ENCODE results near the gene TEX54. TPM values are rescaled to one million over a fixed set of nuclear protein-coding genes. Genes with fewer than 3 reads are reported as not detected.
"Not testable (repeated sequence)": the region's sequence is repeated elsewhere in the genome, so short reads cannot be mapped to it uniquely, and the experiment has no call there.

TEX54 gene
- total and polyA plus RNA-seq, 7 experiments from 2014 or later: 0.89 to 2.1 (median 1.6) TPM; not detected in 4

- DNase-seq (peak; percentile 96 to 100 (median 99)), ATAC-seq (peak; percentile 98)
- Histone ChIP-seq H3K4me3 (ENCODE audit: low read length) (peak within 1 kb of the TSS; percentile 95), H3K36me3 (ENCODE audit: control insufficient read depth in 2 of 3, insufficient read depth in 3 of 3, low read length in 3 of 3) (peaks cover 4 to 55% (median 16%) of the 10 kb centered on the region in 3 experiments), H3K27ac (ENCODE audit: low read depth, low read length) (peak within 1 kb of the TSS; percentile 99), H3K9me3 (ENCODE audit: control insufficient read depth in 2 of 3, low read length in 3 of 3) (no peaks in the 10 kb centered on the region), H3K27me3 (ENCODE audit: control insufficient read depth in 2 of 2, insufficient read depth in 2 of 2, low read length in 2 of 2) (no peaks in the 10 kb centered on the region), H3K4me1 (ENCODE audit: control insufficient read depth in 2 of 2, insufficient read depth in 2 of 2, low read length in 2 of 2) (peaks cover 16% of the 10 kb centered on the region in 2 donors)
- Mint-ChIP-seq H3K36me3 (peaks cover 7 to 25% (median 9%) of the 10 kb centered on the region in 5 donors), H3K4me3 (peak within 1 kb of the TSS; percentile 87 to 99 (median 96)), H3K9me3 (no peaks in the 10 kb centered on the region), H3K4me1 (peaks cover 15 to 57% (median 45%) of the 10 kb centered on the region in 7 donors), H3K27me3 (no peaks in the 10 kb centered on the region), H3K27ac (peak within 1 kb of the TSS; percentile 93 to 100 (median 99))
- intact Hi-C loops (cut with micrococcal nuclease): loop anchor here (1.0 to 5.0 kb wide), 13 partner anchors 8 to 239 kb away; partner anchors contain the start of genes HNRNPUL2 (in 2 of the 2), NXF1 (in 2 of the 2), TMEM179B (in 2 of the 2) and TMEM223 (in 2 of the 2)
- ChIA-PET CTCF (interaction anchor here (0.6 to 1.3 kb wide), 4 partner anchors 45 to 275 kb away, joined by 3 to 6 read pairs (median 3); partner anchors contain the start of gene SLC3A2), POLR2A (interaction anchor here (0.6 to 7.5 kb wide), 39 partner anchors 9 to 807 kb away, joined by 3 to 122 read pairs (median 5); partner anchors contain the start of genes C11orf98, CSKMT, HNRNPUL2 and INTS5)
Measured at GRCh38 chr11:62831520-62832335, 913 bp downstream of the TEX54 start, which contains the start of gene STX5. STX5 (minus strand) TSS chr11:62832051; CDS start chr11:62831243, 808 bp downstream.

DNA sequence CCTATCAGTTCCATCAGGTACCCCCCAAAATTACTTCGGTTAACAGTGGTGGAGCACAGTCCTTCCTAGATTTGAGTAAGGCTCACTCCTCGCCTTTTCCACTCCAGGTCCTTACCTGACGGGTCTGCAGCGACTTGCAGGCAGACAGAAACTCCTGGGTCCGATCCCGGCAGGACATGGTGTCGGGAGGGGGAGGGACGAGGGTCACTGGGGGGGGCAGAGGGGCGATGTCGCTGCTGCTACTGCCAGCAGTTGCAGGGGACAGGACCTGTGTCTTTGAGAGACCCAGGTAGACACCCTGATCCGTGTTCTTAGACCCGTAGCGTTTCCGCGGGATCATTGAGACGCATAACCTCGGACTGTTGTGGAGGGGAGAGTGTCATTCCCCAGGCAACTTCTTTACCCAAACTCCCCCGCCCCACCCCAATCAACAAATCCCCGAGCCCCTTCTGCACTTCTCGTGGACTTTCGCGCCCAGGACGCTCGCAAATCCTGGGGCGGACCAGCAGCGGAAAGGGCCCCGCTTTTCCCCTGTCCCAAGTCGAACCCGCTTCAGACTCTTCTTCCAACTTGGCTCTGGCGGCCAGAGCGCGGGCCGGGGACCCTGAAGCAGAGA is 1.6 kb downstream of the TEX54 start:
- ATAC-seq (no peak), DNase-seq (no peak)
- Histone ChIP-seq H3K27me3 (ENCODE audit: control insufficient read depth in 2 of 2, insufficient read depth in 2 of 2, low read length in 2 of 2) (no peaks in the 10 kb centered on the region), H3K4me1 (ENCODE audit: control insufficient read depth in 2 of 2, insufficient read depth in 2 of 2, low read length in 2 of 2) (peaks cover 16% of the 10 kb centered on the region in 2 donors), H3K27ac (ENCODE audit: low read depth, low read length) (peak overlapping the region; percentile 99), H3K4me3 (ENCODE audit: low read length) (peak overlapping the region; percentile 95), H3K9me3 (ENCODE audit: control insufficient read depth in 2 of 3, low read length in 3 of 3) (no peaks in the 10 kb centered on the region), H3K36me3 (ENCODE audit: control insufficient read depth in 2 of 3, insufficient read depth in 3 of 3, low read length in 3 of 3) (peaks cover 4 to 52% (median 17%) of the 10 kb centered on the region in 3 experiments)
- H3K9me3 Mint-ChIP-seq: no peaks in the 10 kb centered on the region
- CTCF ChIA-PET: interaction anchor here (0.5 to 1.1 kb wide), 3 partner anchors 19 to 44 kb away, joined by 3 read pairs; no protein-coding TSS in a partner anchor
- intact Hi-C loops (cut with micrococcal nuclease): loop anchor here (1.0 to 5.0 kb wide), 3 partner anchors 8 to 239 kb away; partner anchors contain the start of genes TMEM223 (in 1 of the 2), TUT1 (in 1 of the 2) and WDR74 (in 1 of the 2)
- peak overlapping the region; percentile 87 to 99 (median 96) for H3K4me3 Mint-ChIP-seq
- peaks cover 7 to 20% (median 9%) of the 10 kb centered on the region in 5 donors for H3K36me3 Mint-ChIP-seq
- POLR2A ChIA-PET: interaction anchor here (0.7 to 7.5 kb wide), 28 partner anchors 9 to 239 kb away, joined by 3 to 122 read pairs (median 7); partner anchors contain the start of genes C11orf98, CSKMT, HNRNPUL2 and LBHD1
- H3K4me1 Mint-ChIP-seq: peaks cover 15 to 52% (median 41%) of the 10 kb centered on the region in 7 donors
- H3K27me3 Mint-ChIP-seq: no peaks in the 10 kb centered on the region
- H3K27ac Mint-ChIP-seq: peak overlapping the region; percentile 93 to 100 (median 99)

- H3K9me3 Mint-ChIP-seq; H3K27me3 ChIP-seq (ENCODE audit: control insufficient read depth in 2 of 2, insufficient read depth in 2 of 2, low read length in 2 of 2); H3K4me3 Mint-ChIP-seq; H3K9me3 ChIP-seq (ENCODE audit: control insufficient read depth in 2 of 3, low read length in 3 of 3); CTCF ChIA-PET; intact Hi-C loops (cut with micrococcal nuclease); ATAC-seq; DNase-seq; H3K27me3 Mint-ChIP-seq; H3K27ac ChIP-seq (ENCODE audit: low read depth, low read length); H3K4me3 ChIP-seq (ENCODE audit: low read length): not testable (repeated sequence)
- Histone ChIP-seq H3K4me1 (ENCODE audit: control insufficient read depth in 2 of 2, insufficient read depth in 2 of 2, low read length in 2 of 2) (peaks cover 16% of the 10 kb centered on the region in 2 donors), H3K36me3 (ENCODE audit: control insufficient read depth in 2 of 3, insufficient read depth in 3 of 3, low read length in 3 of 3) (peaks cover 25 to 56% (median 30%) of the 10 kb centered on the region in 3 experiments)
- Mint-ChIP-seq H3K36me3 (peaks cover 4 to 32% (median 16%) of the 10 kb centered on the region in 5 donors), H3K27ac (peak overlapping the region in 1 of 9 donors; percentile 18), H3K4me1 (peaks cover 15 to 52% (median 28%) of the 10 kb centered on the region in 7 donors)
- POLR2A ChIA-PET: interaction anchor here (1.4 to 4.7 kb wide), 15 partner anchors 9 to 163 kb away, joined by 3 to 71 read pairs (median 6); partner anchors contain the start of genes C11orf98, CSKMT, NXF1 and TAF6L
Measured at GRCh38 chr11:62828130-62828529, 4.5 kb downstream of the TEX54 start.

GRCh38 chr11:62823677-62824076 is 9.0 kb downstream of the TEX54 start:
- DNase-seq (no peak), ATAC-seq (no peak)
- Mint-ChIP-seq H3K27me3 (no peaks in the 10 kb centered on the region), H3K4me1 (peaks cover 3 to 25% (median 11%) of the 10 kb centered on the region in 7 donors), H3K36me3 (peaks cover 4 to 46% (median 29%) of the 10 kb centered on the region in 5 donors), H3K9me3 (no peaks in the 10 kb centered on the region), H3K27ac (peak overlapping the region in 1 of 9 donors; percentile 52), H3K4me3 (no peak overlapping the region)
- no peak overlapping the region for H3K4me3 ChIP-seq (ENCODE audit: low read length)
- no peaks in the 10 kb centered on the region for H3K9me3 ChIP-seq (ENCODE audit: control insufficient read depth in 2 of 3, low read length in 3 of 3)
- intact Hi-C loops (cut with micrococcal nuclease): no loop called here
- H3K4me1 ChIP-seq (ENCODE audit: control insufficient read depth in 2 of 2, insufficient read depth in 2 of 2, low read length in 2 of 2): no peaks in the 10 kb centered on the region
- CTCF ChIA-PET: no interaction called here
- peaks cover 25 to 86% (median 30%) of the 10 kb centered on the region in 3 experiments for H3K36me3 ChIP-seq (ENCODE audit: control insufficient read depth in 2 of 3, insufficient read depth in 3 of 3, low read length in 3 of 3)
- POLR2A ChIA-PET: interaction anchor here (0.5 to 2.2 kb wide), 10 partner anchors 9 to 1747 kb away, joined by 3 to 23 read pairs (median 4); partner anchors contain the start of genes NXF1, TEX54 and WDR74
- no peaks in the 10 kb centered on the region for H3K27me3 ChIP-seq (ENCODE audit: control insufficient read depth in 2 of 2, insufficient read depth in 2 of 2, low read length in 2 of 2)
- H3K27ac ChIP-seq (ENCODE audit: low read depth, low read length): no peak overlapping the region

DNA sequence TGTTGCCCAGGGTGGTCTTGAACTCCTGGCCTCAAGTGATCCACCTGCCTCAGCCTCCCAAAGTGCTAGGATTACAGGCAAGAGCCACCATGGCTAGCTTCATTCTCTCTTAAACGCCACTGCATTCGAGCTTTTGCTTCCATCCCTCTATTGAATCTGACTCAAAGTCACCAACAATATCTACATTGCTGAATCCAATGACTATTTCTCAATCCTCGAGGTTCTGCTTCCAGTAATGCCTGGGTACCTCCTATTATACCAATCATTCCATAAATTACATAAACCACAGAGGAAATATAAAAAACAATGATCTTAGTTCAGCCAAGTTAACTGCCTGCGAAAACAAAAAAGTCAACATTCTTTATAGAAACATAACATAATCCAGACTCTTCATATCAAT is 15.5 kb downstream of the TEX54 start:
- H3K27me3 Mint-ChIP-seq: no peaks in the 10 kb centered on the region
- Histone ChIP-seq H3K36me3 (ENCODE audit: control insufficient read depth in 2 of 3, insufficient read depth in 3 of 3, low read length in 3 of 3) (peaks cover 0 to 44% (median 0%) of the 10 kb centered on the region in 3 experiments), H3K9me3 (ENCODE audit: control insufficient read depth in 2 of 3, low read length in 3 of 3) (no peaks in the 10 kb centered on the region), H3K27ac (ENCODE audit: low read depth, low read length) (no peak overlapping the region), H3K4me1 (ENCODE audit: control insufficient read depth in 2 of 2, insufficient read depth in 2 of 2, low read length in 2 of 2) (no peaks in the 10 kb centered on the region), H3K4me3 (ENCODE audit: low read length) (no peak overlapping the region), H3K27me3 (ENCODE audit: control insufficient read depth in 2 of 2, insufficient read depth in 2 of 2, low read length in 2 of 2) (no peaks in the 10 kb centered on the region)
- intact Hi-C loops (cut with micrococcal nuclease): no loop called here
- DNase-seq: no peak
- peaks cover 4 to 10% (median 8%) of the 10 kb centered on the region in 5 donors for H3K36me3 Mint-ChIP-seq
- H3K4me1 Mint-ChIP-seq: peaks cover 0 to 9% (median 0%) of the 10 kb centered on the region in 7 donors
- no peaks in the 10 kb centered on the region for H3K9me3 Mint-ChIP-seq
- H3K4me3 Mint-ChIP-seq: no peak overlapping the region
- H3K27ac Mint-ChIP-seq: no peak overlapping the region
- ATAC-seq: no peak
- POLR2A ChIA-PET: interaction anchor here (0.6 to 3.3 kb wide), 9 partner anchors 11 to 218 kb away, joined by 3 to 17 read pairs (median 7); partner anchors contain the start of genes LBHD1, NXF1 and TMEM179B
- CTCF ChIA-PET: interaction anchor here (1.2 kb wide), 1 partner anchor 64 kb away, joined by 3 read pairs; the partner anchor contains the start of gene SLC3A2
